CD4-positive, alpha-beta T cell treated with Interleukin-2 at 100 ng/mL for 4 hours (primary cell): ENCODE results near the gene TMEM255B.

ENCODE experiments used
- DNase-seq: peaks from one replicate; pipeline ENCODE4 v3.0.0-alpha.2; 2020; ENCODE audit warnings: low spot score

TMEM255B gene

DNA sequence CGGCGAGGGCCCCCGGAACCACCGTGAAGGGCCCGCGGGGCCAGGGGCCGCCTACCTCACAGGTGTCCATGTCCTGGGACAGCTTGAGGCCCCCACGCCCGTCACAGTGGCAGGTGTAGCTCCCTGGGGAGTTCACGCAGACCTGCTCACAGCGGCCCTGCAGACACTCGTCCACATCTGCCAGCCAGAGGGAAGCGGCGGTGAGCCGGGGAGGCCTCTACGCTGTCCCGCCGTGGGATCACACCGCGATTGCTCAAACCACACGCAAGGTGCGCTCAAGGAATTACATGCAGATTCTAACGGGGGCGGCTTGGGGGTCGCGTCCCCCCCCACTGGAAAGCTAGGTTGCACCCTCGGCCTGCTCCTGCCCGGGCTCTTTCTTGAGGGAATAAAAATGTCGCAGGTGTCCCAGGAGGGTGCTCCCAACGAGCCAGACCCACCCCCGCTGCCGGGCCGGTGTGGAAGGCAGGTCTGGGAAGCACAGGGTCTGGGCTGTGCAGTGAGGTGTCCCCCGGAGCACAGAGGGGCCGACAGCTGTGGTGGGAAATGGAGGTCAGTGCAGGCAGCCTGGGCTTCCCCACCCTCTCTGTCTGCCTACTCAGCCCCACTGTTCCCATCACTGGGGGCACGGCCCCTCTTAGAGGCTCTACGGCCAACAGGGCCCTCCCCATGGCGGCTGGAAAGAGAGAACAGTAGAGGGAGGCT is 75.6 kb downstream of the TMEM255B start:
- no peak for DNase-seq

DNA sequence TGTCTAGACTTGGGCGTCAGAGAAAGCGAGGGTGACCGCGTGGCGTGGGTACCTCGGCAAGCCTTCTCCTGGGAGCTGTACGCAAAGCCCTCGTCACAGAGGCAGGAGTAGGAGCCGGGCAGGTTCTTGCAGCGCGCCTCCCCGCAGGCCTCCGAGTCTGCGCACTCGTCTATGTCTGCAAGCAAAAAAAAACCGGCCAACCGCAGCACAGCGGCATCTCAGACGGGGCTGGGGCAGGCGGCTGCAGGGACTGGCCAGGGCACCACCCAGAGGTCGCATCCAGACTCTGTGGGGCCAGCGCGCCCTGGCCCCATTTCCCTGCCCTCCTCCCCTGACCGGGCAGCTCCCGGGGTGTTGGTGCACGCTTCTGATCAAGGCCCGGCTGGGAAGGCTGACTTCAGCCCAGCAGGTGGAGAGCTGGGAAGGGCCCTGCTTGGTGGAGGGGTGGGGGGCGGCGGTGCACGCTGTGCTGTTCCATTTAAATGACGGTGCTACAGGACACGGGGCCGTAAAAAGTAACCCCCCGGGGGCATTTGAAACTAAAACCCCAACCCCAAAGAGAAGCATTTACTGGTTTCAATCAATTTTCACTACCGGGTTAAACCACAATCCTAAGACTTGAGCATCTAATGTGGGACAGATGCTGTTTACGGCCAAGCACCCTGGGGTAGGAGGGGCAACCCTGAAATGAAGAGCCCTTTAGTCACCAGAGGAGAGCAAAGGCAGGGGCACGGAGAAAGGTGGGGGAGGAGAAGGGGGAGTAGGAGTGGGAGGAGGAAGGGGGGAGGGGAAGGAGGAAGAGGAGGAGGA is 76.6 kb downstream of the TMEM255B start:
- no peak for DNase-seq

- no peak for DNase-seq
Measured at GRCh38 chr13:113836768-113837559, 77.9 kb downstream of the TMEM255B start.

- no peak for DNase-seq
Measured at GRCh38 chr13:113837560-113838355, 78.7 kb downstream of the TMEM255B start.

GRCh38 chr13:113838711-113839201 is 79.7 kb downstream of the TMEM255B start:
- no peak for DNase-seq

- DNase-seq = no peak
Measured at GRCh38 chr13:113839536-113840204, 80.6 kb downstream of the TMEM255B start.

GRCh38 chr13:113840541-113841352 is 81.7 kb downstream of the TMEM255B start:
- no peak for DNase-seq

GRCh38 chr13:113841353-113841650 is 82.3 kb downstream of the TMEM255B start:
- no peak for DNase-seq

DNA sequence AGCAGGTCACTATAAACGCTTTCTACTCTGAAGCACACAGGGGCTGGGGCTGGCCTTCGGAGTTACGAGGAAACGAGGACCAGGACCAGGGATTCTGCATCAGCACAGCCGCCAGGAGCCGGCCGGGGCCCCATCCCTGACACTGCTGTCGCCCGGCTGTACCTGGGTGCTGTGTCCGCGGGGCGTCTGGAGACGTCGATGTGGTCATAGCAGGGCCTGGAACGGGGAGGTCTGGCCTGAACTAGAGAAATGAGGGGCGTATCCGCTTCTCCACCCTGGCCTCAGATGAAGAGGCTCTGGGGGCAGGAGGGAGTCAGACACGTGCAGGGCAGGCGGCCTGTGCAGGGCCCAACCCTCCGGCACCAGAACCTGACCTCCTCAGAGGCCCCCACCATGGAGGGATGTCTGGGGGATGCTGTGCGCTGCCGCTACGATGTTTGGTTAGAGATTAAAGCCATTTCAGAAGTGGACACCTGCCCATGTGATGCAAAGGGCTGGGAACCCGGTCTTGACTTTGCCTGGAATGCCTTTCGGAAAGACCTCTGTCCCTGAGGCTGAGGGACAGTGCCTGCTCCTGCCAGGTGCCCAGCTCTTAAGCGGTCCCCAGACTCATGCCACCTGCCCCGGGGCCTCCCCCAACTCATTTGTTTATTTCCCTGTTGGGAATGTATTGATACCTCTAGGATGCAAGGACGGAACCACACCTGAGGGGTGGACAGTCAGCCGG is 83.5 kb downstream of the TMEM255B start:
- no peak for DNase-seq

- no peak for DNase-seq
Measured at GRCh38 chr13:113843063-113843654, 84.1 kb downstream of the TMEM255B start.

- no peak for DNase-seq
Measured at GRCh38 chr13:113843864-113844556, 85.0 kb downstream of the TMEM255B start.

DNA sequence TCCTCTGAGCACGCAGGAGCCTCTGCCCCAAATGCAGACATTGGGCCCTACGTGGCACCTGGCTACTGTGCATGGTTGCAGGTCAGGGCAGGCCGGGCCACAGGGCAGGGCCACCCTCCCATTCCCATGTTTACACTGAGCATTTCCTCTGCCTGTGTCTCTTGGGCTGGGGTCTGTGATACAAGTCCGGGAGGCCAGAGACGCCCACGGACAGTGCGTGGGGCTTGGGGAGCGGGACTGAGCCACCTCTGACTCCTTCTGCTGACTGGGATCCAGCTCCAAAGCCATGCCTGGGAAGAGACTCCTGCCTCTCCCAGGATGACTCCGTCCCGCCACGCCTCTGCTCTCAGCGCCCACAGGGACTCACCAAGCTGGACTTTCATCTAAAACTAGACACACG is 86.0 kb downstream of the TMEM255B start:
- DNase-seq = no peak

DNA sequence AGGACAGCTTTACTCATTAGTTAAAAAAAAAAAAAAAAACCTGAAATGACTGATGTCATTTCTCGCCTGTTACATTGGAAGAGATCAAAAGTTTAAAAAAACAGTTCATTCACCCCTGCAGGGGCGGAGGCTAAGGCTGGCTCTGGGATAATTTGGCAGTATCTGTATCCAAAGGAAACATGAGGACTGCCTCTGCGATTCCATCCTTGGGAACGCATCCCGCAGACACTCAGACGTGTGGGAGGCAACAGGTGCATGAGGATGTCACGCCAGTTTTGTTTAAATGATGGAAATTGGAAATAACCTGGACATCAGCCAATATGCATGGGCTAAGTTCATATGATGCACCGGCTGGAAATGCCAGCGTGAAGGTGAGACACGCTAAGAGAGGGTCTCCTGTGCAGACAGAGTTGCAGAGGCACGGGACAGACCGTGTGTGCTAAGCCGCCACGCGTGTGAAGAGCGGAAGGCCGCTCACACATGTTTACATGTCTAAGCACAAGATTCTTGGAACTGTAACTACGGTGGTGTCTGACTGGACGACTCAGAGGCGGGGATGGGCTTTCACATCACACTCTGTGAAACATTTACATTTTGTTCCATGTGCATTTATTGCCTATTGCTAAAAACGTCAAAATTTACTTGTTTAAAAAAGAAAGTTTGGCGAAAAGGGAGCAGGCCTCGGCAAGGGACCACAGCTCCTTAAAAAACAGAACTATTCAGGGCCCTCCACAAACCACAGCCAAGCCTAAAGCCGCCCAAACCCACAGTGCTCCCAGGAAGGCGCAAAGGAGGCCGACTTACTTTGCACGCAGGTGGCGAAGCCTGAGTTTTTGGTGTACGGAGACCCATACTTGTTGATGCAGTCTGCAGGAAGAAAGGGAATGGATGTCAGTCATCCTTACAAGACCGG is 87.0 kb downstream of the TMEM255B start:
- DNase-seq = peak; percentile 7

- DNase-seq = peak; percentile 38
Measured at GRCh38 chr13:113846636-113847318, 87.8 kb downstream of the TMEM255B start.

DNA sequence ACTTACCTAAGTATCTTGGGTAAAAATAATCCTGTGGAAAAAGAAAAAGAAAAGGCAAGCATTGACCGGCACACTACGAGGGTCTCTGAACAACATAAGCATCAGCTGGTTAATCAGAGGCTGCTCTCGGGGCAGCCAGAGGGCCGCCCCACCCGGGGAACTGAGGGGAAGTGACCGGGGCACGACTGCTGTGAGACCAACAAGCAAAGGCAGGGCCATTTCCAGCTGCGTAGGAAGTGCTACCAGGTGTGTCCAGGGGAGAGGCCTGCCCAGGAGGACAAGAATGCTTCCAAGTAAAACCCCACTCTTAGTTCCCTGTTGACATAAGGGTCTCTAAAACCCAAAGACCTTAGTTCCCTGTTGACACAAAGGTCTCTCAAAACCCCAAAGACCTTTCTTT is 89.0 kb downstream of the TMEM255B start:
- no peak for DNase-seq

DNA sequence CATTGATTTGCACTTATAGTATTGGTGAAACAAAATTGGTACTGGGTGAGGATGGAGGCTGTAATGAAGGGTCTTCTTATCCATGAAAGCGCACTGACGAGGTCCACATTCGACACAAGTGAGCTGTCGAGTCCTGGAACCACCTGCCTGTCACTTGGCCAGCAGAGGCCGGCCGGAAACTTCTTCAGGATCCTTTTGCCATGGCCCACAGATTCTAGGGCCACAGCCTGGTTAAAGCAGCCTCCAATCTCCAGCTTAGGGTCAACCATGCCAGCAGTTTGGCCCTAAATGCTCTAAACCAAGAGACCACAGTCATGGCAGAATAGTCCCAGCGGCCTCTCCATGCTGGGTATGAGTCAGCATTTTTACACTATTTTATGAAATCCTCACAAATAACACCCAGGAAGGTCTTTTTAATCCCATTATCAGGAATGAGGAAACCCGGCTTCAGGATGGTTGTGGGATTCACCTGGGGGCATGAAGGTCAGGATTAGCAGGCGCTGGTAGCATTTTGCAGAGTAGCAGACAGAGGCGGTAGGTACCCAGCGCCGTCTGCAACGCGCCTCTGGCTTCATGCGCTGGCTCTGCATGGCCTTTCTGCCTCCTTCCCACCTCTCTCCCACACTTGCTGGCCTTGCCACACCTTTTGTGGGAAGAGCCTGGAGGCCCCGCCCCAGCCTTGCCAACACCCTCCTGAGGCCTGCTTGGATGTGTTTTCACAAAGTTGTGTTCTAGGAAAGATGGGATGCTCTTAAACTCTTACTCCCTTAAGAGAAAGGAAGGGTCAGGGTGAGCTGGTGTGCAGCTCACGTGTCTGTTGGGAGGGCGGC is 89.6 kb downstream of the TMEM255B start:
- no peak for DNase-seq
